ENCODE measurements around the gene PTPRA.

GRCh38 chr20:2839732-2840137 lies 33.5 kb upstream of the PTPRA start:
- TF ChIP-seq CTCF (IDR thresholded peaks at IDR 0.05) (no peak), POLR2A (IDR thresholded peaks at IDR 0.05) (no peak)
